Endodermal cell (in vitro differentiated cells): ENCODE data around the gene ABCC1. TPM values are rescaled to one million over a fixed set of nuclear protein-coding genes. Genes with fewer than 3 reads are reported as not detected.

Source experiments
- DNase-seq: peaks from one replicate; pipeline ENCODE4 v3.0.0-alpha.2; 2017
- H3K27ac ChIP-seq: 2 replicates; pipeline ENCODE4 v1.5.1; 2013; ENCODE audit warnings: mild to moderate bottlenecking, low read depth, low read length, moderate library complexity
- H3K27me3 ChIP-seq: 2 replicates; pipeline ENCODE4 v1.6.1; 2013; ENCODE audit warnings: mild to moderate bottlenecking, low read length, moderate library complexity; ENCODE audit not compliant: insufficient read depth, control insufficient read depth, poor library complexity, severe bottlenecking
- H3K36me3 ChIP-seq: 2 replicates; pipeline ENCODE4 v1.7.0; 2013; ENCODE audit warnings: mild to moderate bottlenecking, low read length, moderate library complexity; ENCODE audit not compliant: control insufficient read depth, insufficient read depth
- H3K4me1 ChIP-seq: one replicate; pipeline ENCODE4 v1.7.0; 2013; ENCODE audit warnings: low read length; ENCODE audit not compliant: control insufficient read depth, insufficient read depth
- H3K4me3 ChIP-seq: 2 replicates; pipeline ENCODE4 v1.5.1; 2013; ENCODE audit warnings: mild to moderate bottlenecking, low read length, moderate library complexity
- H3K9ac ChIP-seq: 2 replicates; pipeline ENCODE4 v1.6.1; 2013; ENCODE audit warnings: mild to moderate bottlenecking, low read length, moderate library complexity; ENCODE audit not compliant: poor library complexity, severe bottlenecking; ENCODE audit errors: extremely low read depth
- H3K9me3 ChIP-seq: 2 replicates; pipeline ENCODE4 v1.6.1; 2013; ENCODE audit warnings: mild to moderate bottlenecking, low read length, moderate library complexity; ENCODE audit not compliant: control insufficient read depth
- H3K27ac Mint-ChIP-seq: 2 replicates; pipeline ENCODE4 v1.8.0; 2020; ENCODE audit warnings: mixed read lengths
- H3K27me3 Mint-ChIP-seq: 2 replicates; pipeline ENCODE4 v1.8.0; 2021; ENCODE audit warnings: mild to moderate bottlenecking, mixed read lengths; ENCODE audit not compliant: insufficient read depth
- H3K36me3 Mint-ChIP-seq: 2 replicates; pipeline ENCODE4 v1.8.0; 2020; ENCODE audit warnings: low read depth, mixed read lengths
- H3K4me1 Mint-ChIP-seq: 2 replicates; pipeline ENCODE4 v1.8.0; 2020; ENCODE audit warnings: mixed read lengths
- H3K4me3 Mint-ChIP-seq: 2 replicates; pipeline ENCODE4 v1.8.0; 2020; ENCODE audit warnings: mild to moderate bottlenecking, moderate library complexity, mixed read lengths
- H3K9me3 Mint-ChIP-seq: 2 replicates; pipeline ENCODE4 v1.8.0; 2020; ENCODE audit warnings: mild to moderate bottlenecking, mixed read lengths
- WGBS, 2 experiments: methylation state at CpG; one replicate each; pipeline versions ENCODE4 v1.1.5 to v1.1.7; 2013; ENCODE audit warnings: missing lambda C conversion rate in 2 of 2, mixed read lengths in 1 of 2; ENCODE audit not compliant: insufficient coverage in 1 of 2, insufficient read length in 1 of 2; 5-methylcytosine and 5-hydroxymethylcytosine counted together
- total RNA-seq, 2 donors: library from RNA; stranded (reverse); fragmentation: NEBNext Ultra II Directional in 1 of 2; extraction: Animal tissue kit (Norgen Biotek cat#: 25700) in 1 of 2; gene quantifications; 2 replicates in 1 of 2; 3 replicates in 1 of 2; pipeline ENCODE4 v1.2.1, GENCODE V29; 2021
- TF ChIP-seq, protein P1 (sequence below): fragments of 200-600 bp; sonication (generic); conservative IDR thresholded peaks from 2 replicates; pipeline ENCODE4 v1.5.0; 2021; ENCODE audit warnings: antibody characterized with exemption, mild to moderate bottlenecking

The ABCC1 gene
- total RNA-seq, 2 donors from 2014 or later: 47.1 to 51.2 TPM

- no peak overlapping the region for H3K4me3 Mint-ChIP-seq
- WGBS, 2 experiments: 83 to 98% methylated on average over 2 to 8 of the region's 8 CpGs
- H3K27ac ChIP-seq: no peak overlapping the region
Observed at GRCh38 chr16:16015849-16016248, 66.4 kb downstream of the ABCC1 start.

GRCh38 chr16:16016388-16016964 is 67.1 kb downstream of the ABCC1 start:
- H3K4me3 Mint-ChIP-seq: no peak overlapping the region
- Histone ChIP-seq H3K27me3 (no peaks in the 10 kb centered on the region), H3K4me1 (no peaks in the 10 kb centered on the region), H3K9me3 (no peaks in the 10 kb centered on the region), H3K36me3 (peaks cover 38% of the 10 kb centered on the region), H3K4me3 (no peak overlapping the region), H3K27ac (no peak overlapping the region), H3K9ac (no peak overlapping the region)
- H3K27ac Mint-ChIP-seq: no peak overlapping the region
- H3K9me3 Mint-ChIP-seq: no peaks in the 10 kb centered on the region
- TF ChIP-seq, protein P1, sequence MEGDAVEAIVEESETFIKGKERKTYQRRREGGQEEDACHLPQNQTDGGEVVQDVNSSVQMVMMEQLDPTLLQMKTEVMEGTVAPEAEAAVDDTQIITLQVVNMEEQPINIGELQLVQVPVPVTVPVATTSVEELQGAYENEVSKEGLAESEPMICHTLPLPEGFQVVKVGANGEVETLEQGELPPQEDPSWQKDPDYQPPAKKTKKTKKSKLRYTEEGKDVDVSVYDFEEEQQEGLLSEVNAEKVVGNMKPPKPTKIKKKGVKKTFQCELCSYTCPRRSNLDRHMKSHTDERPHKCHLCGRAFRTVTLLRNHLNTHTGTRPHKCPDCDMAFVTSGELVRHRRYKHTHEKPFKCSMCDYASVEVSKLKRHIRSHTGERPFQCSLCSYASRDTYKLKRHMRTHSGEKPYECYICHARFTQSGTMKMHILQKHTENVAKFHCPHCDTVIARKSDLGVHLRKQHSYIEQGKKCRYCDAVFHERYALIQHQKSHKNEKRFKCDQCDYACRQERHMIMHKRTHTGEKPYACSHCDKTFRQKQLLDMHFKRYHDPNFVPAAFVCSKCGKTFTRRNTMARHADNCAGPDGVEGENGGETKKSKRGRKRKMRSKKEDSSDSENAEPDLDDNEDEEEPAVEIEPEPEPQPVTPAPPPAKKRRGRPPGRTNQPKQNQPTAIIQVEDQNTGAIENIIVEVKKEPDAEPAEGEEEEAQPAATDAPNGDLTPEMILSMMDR: no peak
- peaks cover 52% of the 10 kb centered on the region for H3K36me3 Mint-ChIP-seq
- no peak for DNase-seq
- no peaks in the 10 kb centered on the region for H3K4me1 Mint-ChIP-seq
- H3K27me3 Mint-ChIP-seq: no peaks in the 10 kb centered on the region
- 96 to 100% methylated on average over 1 to 8 of the region's 11 CpGs for WGBS, 2 experiments

More at GRCh38 chr16:16015849-16016248, 66.4 kb downstream of the ABCC1 start:
- Histone ChIP-seq H3K9ac (no peak overlapping the region), H3K27me3 (no peaks in the 10 kb centered on the region), H3K4me3 (no peak overlapping the region), H3K4me1 (no peaks in the 10 kb centered on the region), H3K36me3 (peaks cover 37% of the 10 kb centered on the region), H3K9me3 (no peaks in the 10 kb centered on the region)
- Mint-ChIP-seq H3K4me1 (no peaks in the 10 kb centered on the region), H3K27me3 (no peaks in the 10 kb centered on the region), H3K27ac (no peak overlapping the region), H3K9me3 (no peaks in the 10 kb centered on the region), H3K36me3 (peaks cover 55% of the 10 kb centered on the region)
- TF ChIP-seq, protein P1: no peak
- no peak for DNase-seq

DNA sequence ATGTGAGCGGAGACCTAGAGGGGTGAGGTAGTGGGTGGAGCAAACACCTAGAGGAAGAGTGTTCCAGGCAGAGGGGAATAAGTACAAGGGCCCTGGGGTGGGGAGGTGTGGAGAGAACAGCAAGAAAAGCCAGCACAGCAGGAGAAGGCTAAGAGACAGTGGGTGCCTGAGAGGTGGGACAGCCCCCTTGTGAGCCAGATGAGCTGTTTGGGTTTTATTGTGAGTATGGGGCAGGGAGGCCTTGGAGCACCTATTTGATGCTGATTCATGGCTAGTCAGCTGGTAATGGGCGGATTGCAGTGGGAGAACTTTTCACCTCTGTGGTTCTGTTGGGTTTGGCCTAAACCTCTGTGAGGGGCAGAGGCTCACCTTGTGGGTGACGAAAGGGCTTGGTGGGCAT is 68.4 kb downstream of the ABCC1 start:
- peaks cover 50% of the 10 kb centered on the region for H3K36me3 Mint-ChIP-seq
- H3K27ac Mint-ChIP-seq: no peak overlapping the region
- Histone ChIP-seq H3K4me1 (peaks cover 9% of the 10 kb centered on the region), H3K36me3 (peaks cover 33% of the 10 kb centered on the region), H3K9ac (no peak overlapping the region), H3K27ac (no peak overlapping the region), H3K4me3 (no peak overlapping the region), H3K27me3 (no peaks in the 10 kb centered on the region), H3K9me3 (no peaks in the 10 kb centered on the region)
- H3K4me3 Mint-ChIP-seq: no peak overlapping the region
- no peaks in the 10 kb centered on the region for H3K9me3 Mint-ChIP-seq
- DNase-seq: no peak
- no peaks in the 10 kb centered on the region for H3K27me3 Mint-ChIP-seq
- H3K4me1 Mint-ChIP-seq: peaks cover 7% of the 10 kb centered on the region
- TF ChIP-seq, protein P1: no peak
- WGBS, 2 experiments: 91 to 100% methylated on average over 2 to 3 of the region's 3 CpGs
